Epithelial cell of esophagus (primary cell): ENCODE measurements around the gene TLE2.
A peak's percentile ranks its signal among the peaks of the same experiment; 100 is the strongest.
"Not testable (repeated sequence)": the region's sequence is repeated elsewhere in the genome, so short reads cannot be mapped to it uniquely, and the experiment has no call there.

Experiments
- DNase-seq: peaks from one replicate; pipeline ENCODE4 v3.0.0; 2010; ENCODE audit warnings: low read depth
- H3K4me3 ChIP-seq: 2 replicates; pipeline ENCODE4 v1.5.1; 2011; ENCODE audit warnings: mild to moderate bottlenecking, low read length, control low read depth
- CTCF ChIP-seq: IDR thresholded peaks from 2 replicates; pipeline ENCODE4 v1.5.1; 2011; ENCODE audit warnings: low read depth, mild to moderate bottlenecking, low read length, control low read depth, inconsistent platforms; ENCODE audit not compliant: insufficient read depth; ENCODE audit errors: missing control alignments

Gene TLE2

GRCh38 chr19:3041761-3042620 is 12.9 kb upstream of the TLE2 start:
- no peak for TF ChIP-seq CTCF
- H3K4me3 ChIP-seq = no peak overlapping the region
- no peak for DNase-seq

- no peak for TF ChIP-seq CTCF
- no peak overlapping the region for H3K4me3 ChIP-seq
- DNase-seq = no peak
These were observed 12.2 kb upstream of the TLE2 start for GRCh38 chr19:3041327-3041726.

- no peak for TF ChIP-seq CTCF
- no peak for DNase-seq
- H3K4me3 ChIP-seq = no peak overlapping the region
These were observed 10.6 kb upstream of the TLE2 start for GRCh38 chr19:3039641-3040077.

- TF ChIP-seq CTCF = no peak
- DNase-seq = no peak
These were observed 10.0 kb upstream of the TLE2 start for GRCh38 chr19:3039125-3039524.

GRCh38 chr19:3038214-3038613 is 9.1 kb upstream of the TLE2 start:
- H3K4me3 ChIP-seq = no peak overlapping the region
- TF ChIP-seq CTCF = no peak
- DNase-seq = no peak

More at GRCh38 chr19:3039125-3039524, 10.0 kb upstream of the TLE2 start:
- H3K4me3 ChIP-seq = no peak overlapping the region

GRCh38 chr19:3036977-3037544 is 8.0 kb upstream of the TLE2 start:
- not testable (repeated sequence) for H3K4me3 ChIP-seq

GRCh38 chr19:3036119-3036976 is 7.3 kb upstream of the TLE2 start:
- DNase-seq = peak; percentile 93
- H3K4me3 ChIP-seq = peak overlapping the region; percentile 65
- TF ChIP-seq CTCF = no peak

More at GRCh38 chr19:3036977-3037544, 8.0 kb upstream of the TLE2 start:
- not testable (repeated sequence) for DNase-seq
